CMK (cell line): ENCODE data around the gene ANKS1A.

ENCODE experiments used
- DNase-seq: peaks from one replicate; pipeline ENCODE4 v3.0.0-alpha.2; 2010; ENCODE audit warnings: low read depth

ANKS1A gene

GRCh38 chr6:35025232-35026188, 136.5 kb downstream of the ANKS1A start:
- DNase-seq: no peak

GRCh38 chr6:35026434-35027222, 137.6 kb downstream of the ANKS1A start:
- no peak for DNase-seq

DNA sequence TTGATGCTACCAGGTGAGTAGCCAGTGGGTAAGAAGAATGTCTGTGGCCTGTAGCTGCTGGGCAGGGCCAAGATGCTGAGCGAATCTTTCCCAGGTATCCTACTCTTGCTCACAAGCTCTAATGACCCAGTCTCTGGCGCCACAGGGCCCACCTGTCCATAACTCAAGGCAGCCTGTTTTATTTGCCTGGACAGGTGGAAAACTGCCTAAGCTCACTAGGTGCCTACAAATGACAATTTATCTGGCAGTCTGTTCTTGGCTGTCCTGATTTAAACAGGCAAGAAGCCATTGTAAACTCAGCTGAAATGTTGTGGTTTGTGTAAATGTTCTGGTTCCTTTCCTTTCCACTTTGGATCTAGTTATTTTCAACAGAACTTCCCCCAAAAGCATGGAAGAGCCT, 138.8 kb downstream of the ANKS1A start:
- no peak for DNase-seq

DNA sequence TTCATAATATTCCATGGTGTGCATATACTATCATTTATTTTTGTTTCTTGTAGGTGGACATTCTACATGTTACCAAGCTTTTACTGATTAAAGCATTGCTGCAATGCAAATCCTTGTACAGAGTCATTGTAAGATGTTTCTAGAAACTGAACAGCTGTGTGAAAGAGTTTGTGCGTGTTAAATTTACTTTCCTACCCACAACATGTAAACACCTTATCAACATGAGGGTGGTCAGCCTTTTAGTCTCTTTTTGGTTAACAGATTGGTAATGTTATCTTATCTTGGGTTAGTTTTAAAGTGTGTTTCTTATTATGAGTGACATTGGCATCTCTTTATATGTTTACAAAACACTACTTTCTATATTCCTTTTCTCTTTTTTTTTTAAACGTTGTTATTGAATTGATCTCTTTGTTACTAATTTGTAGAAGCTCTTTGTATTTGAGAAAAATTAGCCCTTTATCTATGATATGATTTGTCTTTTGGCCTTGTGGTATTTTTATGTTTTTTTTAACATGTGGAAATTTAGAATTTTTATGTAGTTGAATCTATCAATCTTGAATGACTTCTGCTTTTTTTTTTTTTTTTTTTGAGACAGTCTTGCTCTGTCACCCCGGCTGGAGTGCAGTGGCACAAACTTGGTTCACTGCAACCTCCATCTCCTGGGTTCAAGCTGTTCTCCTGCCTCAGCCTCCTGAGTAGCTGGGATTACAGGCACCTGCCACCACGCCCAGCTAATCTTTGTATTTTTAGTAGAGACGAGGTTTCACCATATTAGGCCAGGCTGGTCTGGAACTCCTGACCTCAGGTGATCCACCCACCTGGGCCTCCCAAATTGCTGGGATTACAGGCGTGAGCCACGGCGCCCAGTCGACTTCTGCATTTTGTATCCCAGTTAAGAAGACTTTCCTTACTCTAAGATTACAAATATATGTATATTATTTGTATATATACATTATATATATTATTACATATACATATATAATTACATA, 140.0 kb downstream of the ANKS1A start:
- no peak for DNase-seq

GRCh38 chr6:35030099-35030498, 141.0 kb downstream of the ANKS1A start:
- no peak for DNase-seq

GRCh38 chr6:35031611-35032529, 142.8 kb downstream of the ANKS1A start:
- DNase-seq: no peak

GRCh38 chr6:35033683-35034082, 144.6 kb downstream of the ANKS1A start:
- no peak for DNase-seq

DNA sequence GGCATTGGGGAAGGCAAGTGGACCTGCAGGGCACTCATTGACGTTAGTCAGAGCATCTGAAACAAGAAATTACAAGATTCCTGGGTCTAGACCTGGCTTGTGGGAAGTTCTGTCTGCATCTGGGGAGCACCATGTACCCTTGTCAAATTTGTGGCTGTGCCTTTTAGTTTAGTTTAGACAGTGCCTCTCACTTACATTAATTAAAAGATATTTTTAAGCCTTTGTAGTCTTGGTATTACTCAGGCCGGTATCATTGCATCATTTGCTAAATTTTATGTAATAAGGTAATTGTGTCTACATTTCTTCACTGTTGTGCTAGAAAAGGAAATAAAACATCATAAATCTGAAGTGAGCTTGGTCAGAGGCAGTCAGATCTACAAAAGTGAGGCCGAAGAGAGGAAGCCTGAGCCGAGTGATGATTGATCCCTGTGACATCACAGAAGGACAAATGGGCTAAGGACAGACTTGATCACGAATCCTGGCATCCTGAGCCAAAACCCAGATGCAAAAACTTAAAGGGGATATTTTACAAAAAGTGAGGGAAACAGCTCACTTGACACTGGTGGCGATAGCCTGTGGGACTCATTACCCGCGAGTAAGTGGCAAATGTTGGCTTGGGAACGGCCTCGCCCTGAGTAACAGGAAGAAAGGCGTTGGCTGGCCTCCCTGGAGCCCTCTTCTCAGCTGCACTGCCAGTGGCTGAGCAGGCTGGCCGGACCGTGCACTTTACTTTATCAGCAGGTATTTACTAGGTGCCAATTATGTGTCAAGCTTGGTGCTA, 145.5 kb downstream of the ANKS1A start:
- DNase-seq: no peak

GRCh38 chr6:35035481-35036030, 146.5 kb downstream of the ANKS1A start:
- DNase-seq: no peak

- no peak for DNase-seq
Observed at GRCh38 chr6:35036059-35036827, 147.2 kb downstream of the ANKS1A start.

GRCh38 chr6:35036828-35037663, 148.0 kb downstream of the ANKS1A start:
- no peak for DNase-seq

GRCh38 chr6:35037664-35038038, 148.6 kb downstream of the ANKS1A start:
- DNase-seq: no peak

- DNase-seq: no peak
Observed at GRCh38 chr6:35038076-35038475, 149.0 kb downstream of the ANKS1A start.

- no peak for DNase-seq
Observed at GRCh38 chr6:35040398-35040797, 151.3 kb downstream of the ANKS1A start.

DNA sequence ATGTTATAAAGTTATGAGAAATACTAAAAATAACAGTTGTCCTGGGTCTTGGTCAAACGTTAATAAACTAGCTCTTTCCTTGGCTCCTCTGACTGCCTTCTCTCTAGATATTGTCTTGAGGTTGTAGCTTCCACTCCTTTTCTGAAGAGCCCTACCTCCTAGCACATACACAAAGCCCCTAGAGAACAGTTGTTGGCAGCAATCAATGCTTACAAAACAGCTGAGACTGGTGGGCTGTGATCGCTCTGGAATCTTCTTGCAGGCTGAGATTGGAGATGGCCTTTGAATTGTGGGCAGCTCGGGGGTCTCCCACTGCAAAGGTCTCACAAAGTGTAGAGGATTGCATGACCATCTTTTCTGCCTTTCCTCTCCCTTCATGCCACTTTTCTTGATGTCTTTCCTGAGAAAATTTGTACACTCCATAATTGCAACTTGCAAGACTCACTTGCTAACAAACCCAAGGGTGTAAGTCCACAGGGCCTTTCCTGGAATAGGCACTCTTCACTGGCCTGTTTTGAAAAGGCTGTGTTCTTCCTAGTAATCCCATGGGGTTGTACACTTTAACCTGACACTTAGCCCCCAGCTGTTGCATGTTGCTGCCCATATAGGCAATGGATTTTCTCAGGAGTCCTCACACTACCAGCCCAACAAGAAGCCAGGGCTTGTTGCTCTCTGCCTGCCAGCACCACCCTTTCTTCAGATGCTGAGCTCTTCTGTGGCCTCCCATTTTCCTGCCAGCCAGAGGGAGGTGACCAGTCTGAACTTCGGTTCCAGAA, 152.2 kb downstream of the ANKS1A start:
- no peak for DNase-seq

DNA sequence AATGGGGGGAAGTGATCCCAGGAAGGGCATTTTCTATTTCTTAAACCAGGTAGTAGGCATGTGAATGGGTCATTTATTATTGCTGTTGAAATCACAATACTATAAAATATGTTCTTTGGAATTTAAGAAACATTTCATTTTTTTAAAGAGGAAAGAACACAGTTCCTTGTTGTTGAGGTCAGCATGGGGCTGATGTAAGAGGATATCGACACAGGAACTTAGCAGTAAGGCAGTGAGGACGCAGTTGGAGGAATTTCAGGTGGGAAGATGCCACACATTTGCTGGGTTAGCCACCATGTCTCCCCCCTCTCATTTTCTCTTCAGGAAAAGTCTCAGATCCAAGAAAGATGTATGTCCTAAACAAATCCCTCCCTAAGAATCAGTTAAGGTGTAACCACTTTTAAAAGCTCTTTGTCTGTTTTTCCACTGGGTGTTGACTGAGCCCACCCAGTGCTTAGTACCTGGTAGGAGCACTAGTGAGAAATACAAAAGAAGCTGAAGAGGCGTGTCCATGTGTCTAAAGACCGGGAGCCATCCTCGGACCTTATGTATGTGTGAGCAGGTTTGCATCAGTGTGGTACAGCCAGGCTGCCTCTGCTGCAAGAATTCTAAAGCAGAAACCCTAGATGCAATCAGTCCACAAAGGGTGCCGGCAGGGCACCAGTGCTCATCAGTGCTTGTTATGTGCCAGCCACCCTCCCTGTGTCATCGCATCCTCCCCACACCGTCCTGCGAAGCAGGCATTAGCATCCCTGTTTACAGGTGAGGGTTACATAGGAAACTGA, 153.2 kb downstream of the ANKS1A start:
- no peak for DNase-seq
